GM23338 (cell line): ENCODE data around the gene AQP6. TPM values are rescaled to one million over a fixed set of nuclear protein-coding genes. Genes with fewer than 3 reads are reported as not detected.

Source experiments
- ATAC-seq: fragments of 200-7000 bp; cut with Tn5 transposase; 3 replicates; pipeline ENCODE4 v1.9.1; 2020
- DNase-seq: peaks from one replicate; pipeline ENCODE4 v3.0.0-alpha.2; 2015; ENCODE audit warnings: low spot score
- H2AFZ ChIP-seq: fragments of 200-600 bp; sonication (generic); 2 replicates; pipeline ENCODE4 v1.8.0; 2016; ENCODE audit warnings: antibody characterized with exemption, mild to moderate bottlenecking, moderate library complexity
- H3F3A ChIP-seq: fragments of 200-600 bp; sonication (generic); replicated peaks from 2 replicates; pipeline ENCODE4 v1.8.0; 2017; ENCODE audit warnings: antibody characterized with exemption, mixed run types, low read depth
- H3K27ac ChIP-seq: fragments of 200-600 bp; sonication (generic); 2 replicates; pipeline ENCODE4 v1.6.1; 2016; ENCODE audit warnings: low read depth
- H3K27me3 ChIP-seq: fragments of 200-600 bp; sonication (generic); 2 replicates; pipeline ENCODE4 v1.8.0; 2016; ENCODE audit warnings: mild to moderate bottlenecking, mixed run types, moderate library complexity; ENCODE audit not compliant: insufficient read depth
- H3K36me3 ChIP-seq: fragments of 200-600 bp; sonication (generic); 2 replicates; pipeline ENCODE4 v1.8.0; 2016; ENCODE audit warnings: mild to moderate bottlenecking; ENCODE audit not compliant: insufficient read depth
- H3K4me1 ChIP-seq: fragments of 200-600 bp; sonication (generic); 2 replicates; pipeline ENCODE4 v1.8.0; 2016; ENCODE audit warnings: mild to moderate bottlenecking, moderate library complexity; ENCODE audit not compliant: insufficient read depth
- H3K4me2 ChIP-seq: fragments of 200-600 bp; sonication (generic); 2 replicates; pipeline ENCODE4 v1.7.1; 2017; ENCODE audit warnings: mixed run types
- H3K4me3 ChIP-seq: fragments of 200-600 bp; sonication (generic); 2 replicates; pipeline ENCODE4 v1.6.1; 2016; ENCODE audit warnings: mixed run types
- H3K79me2 ChIP-seq: fragments of 200-600 bp; sonication (generic); replicated peaks from 2 replicates; pipeline ENCODE4 v1.8.0; 2017; ENCODE audit warnings: mild to moderate bottlenecking; ENCODE audit not compliant: insufficient read depth
- H3K9me2 ChIP-seq: fragments of 200-600 bp; sonication (generic); 2 replicates; pipeline ENCODE4 v1.8.0; 2017; ENCODE audit not compliant: insufficient read depth
- H4K20me1 ChIP-seq: fragments of 200-600 bp; sonication (generic); replicated peaks from 2 replicates; pipeline ENCODE4 v1.8.0; 2017; ENCODE audit warnings: mild to moderate bottlenecking; ENCODE audit not compliant: insufficient read depth
- H3K27ac Mint-ChIP-seq: 2 replicates; pipeline ENCODE4 v1.8.0; 2020; ENCODE audit warnings: inconsistent platforms, mild to moderate bottlenecking, moderate library complexity, mixed read lengths
- H3K27me3 Mint-ChIP-seq: 3 replicates; pipeline ENCODE4 v1.8.0; 2022; ENCODE audit warnings: low read depth, mild to moderate bottlenecking, moderate library complexity, mixed read lengths, inconsistent platforms; ENCODE audit not compliant: insufficient read depth, poor library complexity
- H3K36me3 Mint-ChIP-seq: 3 replicates; pipeline ENCODE4 v1.8.0; 2021; ENCODE audit warnings: low read depth, mild to moderate bottlenecking, inconsistent platforms, moderate library complexity, mixed read lengths
- H3K4me1 Mint-ChIP-seq: 3 replicates; pipeline ENCODE4 v1.8.0; 2020; ENCODE audit warnings: mild to moderate bottlenecking, inconsistent platforms, mixed read lengths
- H3K4me3 Mint-ChIP-seq: 3 replicates; pipeline ENCODE4 v1.8.0; 2021; ENCODE audit warnings: moderate library complexity, mild to moderate bottlenecking, inconsistent platforms, mixed read lengths
- H3K9me3 Mint-ChIP-seq: 3 replicates; pipeline ENCODE4 v1.8.0; 2020; ENCODE audit warnings: moderate library complexity, mild to moderate bottlenecking, inconsistent platforms, mixed read lengths
- CREB1 ChIP-seq: fragments of 250-450 bp; sonication (Bioruptor Pico); IDR thresholded peaks from 2 replicates; pipeline ENCODE4 v1.5.0; 2020; ENCODE audit warnings: low read depth, mild to moderate bottlenecking, moderate library complexity
- EZH2 ChIP-seq: fragments of 200-600 bp; sonication (generic); IDR thresholded peaks from one replicate; pipeline ENCODE4 v1.8.0; 2017; ENCODE audit warnings: antibody characterized with exemption, mild to moderate bottlenecking, low read depth; ENCODE audit not compliant: unreplicated experiment
- EZH2phosphoT487 ChIP-seq: fragments of 200-600 bp; sonication (generic); IDR thresholded peaks from one replicate; pipeline ENCODE4 v1.8.1; 2018; ENCODE audit warnings: antibody characterized with exemption; ENCODE audit not compliant: unreplicated experiment
- JUNB ChIP-seq: IDR thresholded peaks from one replicate; pipeline ENCODE4 v1.6.1; 2016; ENCODE audit warnings: antibody characterized with exemption; ENCODE audit not compliant: unreplicated experiment
- NANOG ChIP-seq: IDR thresholded peaks from 2 replicates; pipeline ENCODE4 v1.6.1; 2016; ENCODE audit warnings: antibody characterized with exemption, borderline replicate concordance
- POLR2AphosphoS5 ChIP-seq: IDR thresholded peaks from 2 replicates; pipeline ENCODE4 v1.6.1; 2016; ENCODE audit warnings: antibody characterized with exemption, low read depth
- STAT1 ChIP-seq: IDR thresholded peaks from one replicate; pipeline ENCODE4 v1.6.1; 2016; ENCODE audit warnings: antibody characterized with exemption; ENCODE audit not compliant: unreplicated experiment
- ZNF114 ChIP-seq: fragments of 250-450 bp; sonication (Bioruptor Pico); IDR thresholded peaks from 2 replicates; pipeline ENCODE4 v1.5.0; 2020; ENCODE audit warnings: mild to moderate bottlenecking, moderate library complexity
- ZNF331 ChIP-seq: fragments of 250-450 bp; sonication (Bioruptor Pico); IDR thresholded peaks from 2 replicates; pipeline ENCODE4 v1.5.0; 2020; ENCODE audit warnings: low read depth, mild to moderate bottlenecking, moderate library complexity
- polyA plus RNA-seq: library from polyadenylated mRNA; unstranded; fragments of >200 nt; fragmentation: Nextera tagmentation; extraction: Ambion mirVana; gene quantifications from 2 replicates; pipeline ENCODE4 v1.2.1, GENCODE V29; 2016
- total RNA-seq: library from RNA; depleted of rRNA; stranded (reverse); fragments of >200 nt; shearing (Covaris generic); gene quantifications from 2 replicates; pipeline ENCODE4 v1.2.3, GENCODE V29; 2014
- TF ChIP-seq, protein P1 (sequence below): fragments of 250-450 bp; sonication (Bioruptor Pico); IDR thresholded peaks from 2 replicates; pipeline ENCODE4 v1.5.0; 2020; ENCODE audit warnings: mild to moderate bottlenecking, moderate library complexity
- TF ChIP-seq, protein P2 (sequence below): IDR thresholded peaks from 2 replicates; pipeline ENCODE4 v1.6.1; 2016; ENCODE audit warnings: antibody characterized with exemption
- TF ChIP-seq, protein P3 (sequence below), 2 experiments: fragments of 200-600 bp in 1 of 2; sonication (generic) in 1 of 2; conservative IDR thresholded peaks; 2 replicates each; pipeline versions ENCODE4 v1.5.1 to v1.6.1; 2016 to 2017; ENCODE audit warnings: antibody characterized with exemption in 2 of 2, low read depth in 2 of 2, mild to moderate bottlenecking in 2 of 2, moderate library complexity in 1 of 2
- TF ChIP-seq, protein P4 (sequence below): IDR thresholded peaks from one replicate; pipeline ENCODE4 v1.6.1; 2018; ENCODE audit warnings: antibody characterized with exemption; ENCODE audit not compliant: unreplicated experiment

The AQP6 gene
- total and polyA plus RNA-seq, 2 experiments from 2014 or later, result 0.08 TPM; not detected in 1

DNA sequence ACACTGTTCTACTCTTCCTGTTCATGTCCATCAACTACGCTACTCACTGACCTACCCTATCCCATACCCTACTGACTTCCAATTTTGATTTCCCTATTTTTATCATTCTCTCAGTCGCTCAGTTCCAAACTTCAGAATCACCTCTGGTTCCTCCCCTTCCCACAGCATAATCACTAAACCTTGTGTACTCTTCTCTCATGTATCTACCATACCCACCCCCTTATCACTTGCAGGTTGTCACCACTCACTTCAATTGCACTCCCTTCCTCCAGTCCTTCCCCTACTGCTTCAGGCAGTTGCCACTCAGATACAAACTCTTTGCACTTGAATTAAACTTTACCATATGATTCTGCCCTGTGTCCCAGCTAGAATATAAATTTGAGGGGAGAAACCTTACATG is 46.2 kb downstream of the AQP6 start (continued):
- TF ChIP-seq, protein P1, sequence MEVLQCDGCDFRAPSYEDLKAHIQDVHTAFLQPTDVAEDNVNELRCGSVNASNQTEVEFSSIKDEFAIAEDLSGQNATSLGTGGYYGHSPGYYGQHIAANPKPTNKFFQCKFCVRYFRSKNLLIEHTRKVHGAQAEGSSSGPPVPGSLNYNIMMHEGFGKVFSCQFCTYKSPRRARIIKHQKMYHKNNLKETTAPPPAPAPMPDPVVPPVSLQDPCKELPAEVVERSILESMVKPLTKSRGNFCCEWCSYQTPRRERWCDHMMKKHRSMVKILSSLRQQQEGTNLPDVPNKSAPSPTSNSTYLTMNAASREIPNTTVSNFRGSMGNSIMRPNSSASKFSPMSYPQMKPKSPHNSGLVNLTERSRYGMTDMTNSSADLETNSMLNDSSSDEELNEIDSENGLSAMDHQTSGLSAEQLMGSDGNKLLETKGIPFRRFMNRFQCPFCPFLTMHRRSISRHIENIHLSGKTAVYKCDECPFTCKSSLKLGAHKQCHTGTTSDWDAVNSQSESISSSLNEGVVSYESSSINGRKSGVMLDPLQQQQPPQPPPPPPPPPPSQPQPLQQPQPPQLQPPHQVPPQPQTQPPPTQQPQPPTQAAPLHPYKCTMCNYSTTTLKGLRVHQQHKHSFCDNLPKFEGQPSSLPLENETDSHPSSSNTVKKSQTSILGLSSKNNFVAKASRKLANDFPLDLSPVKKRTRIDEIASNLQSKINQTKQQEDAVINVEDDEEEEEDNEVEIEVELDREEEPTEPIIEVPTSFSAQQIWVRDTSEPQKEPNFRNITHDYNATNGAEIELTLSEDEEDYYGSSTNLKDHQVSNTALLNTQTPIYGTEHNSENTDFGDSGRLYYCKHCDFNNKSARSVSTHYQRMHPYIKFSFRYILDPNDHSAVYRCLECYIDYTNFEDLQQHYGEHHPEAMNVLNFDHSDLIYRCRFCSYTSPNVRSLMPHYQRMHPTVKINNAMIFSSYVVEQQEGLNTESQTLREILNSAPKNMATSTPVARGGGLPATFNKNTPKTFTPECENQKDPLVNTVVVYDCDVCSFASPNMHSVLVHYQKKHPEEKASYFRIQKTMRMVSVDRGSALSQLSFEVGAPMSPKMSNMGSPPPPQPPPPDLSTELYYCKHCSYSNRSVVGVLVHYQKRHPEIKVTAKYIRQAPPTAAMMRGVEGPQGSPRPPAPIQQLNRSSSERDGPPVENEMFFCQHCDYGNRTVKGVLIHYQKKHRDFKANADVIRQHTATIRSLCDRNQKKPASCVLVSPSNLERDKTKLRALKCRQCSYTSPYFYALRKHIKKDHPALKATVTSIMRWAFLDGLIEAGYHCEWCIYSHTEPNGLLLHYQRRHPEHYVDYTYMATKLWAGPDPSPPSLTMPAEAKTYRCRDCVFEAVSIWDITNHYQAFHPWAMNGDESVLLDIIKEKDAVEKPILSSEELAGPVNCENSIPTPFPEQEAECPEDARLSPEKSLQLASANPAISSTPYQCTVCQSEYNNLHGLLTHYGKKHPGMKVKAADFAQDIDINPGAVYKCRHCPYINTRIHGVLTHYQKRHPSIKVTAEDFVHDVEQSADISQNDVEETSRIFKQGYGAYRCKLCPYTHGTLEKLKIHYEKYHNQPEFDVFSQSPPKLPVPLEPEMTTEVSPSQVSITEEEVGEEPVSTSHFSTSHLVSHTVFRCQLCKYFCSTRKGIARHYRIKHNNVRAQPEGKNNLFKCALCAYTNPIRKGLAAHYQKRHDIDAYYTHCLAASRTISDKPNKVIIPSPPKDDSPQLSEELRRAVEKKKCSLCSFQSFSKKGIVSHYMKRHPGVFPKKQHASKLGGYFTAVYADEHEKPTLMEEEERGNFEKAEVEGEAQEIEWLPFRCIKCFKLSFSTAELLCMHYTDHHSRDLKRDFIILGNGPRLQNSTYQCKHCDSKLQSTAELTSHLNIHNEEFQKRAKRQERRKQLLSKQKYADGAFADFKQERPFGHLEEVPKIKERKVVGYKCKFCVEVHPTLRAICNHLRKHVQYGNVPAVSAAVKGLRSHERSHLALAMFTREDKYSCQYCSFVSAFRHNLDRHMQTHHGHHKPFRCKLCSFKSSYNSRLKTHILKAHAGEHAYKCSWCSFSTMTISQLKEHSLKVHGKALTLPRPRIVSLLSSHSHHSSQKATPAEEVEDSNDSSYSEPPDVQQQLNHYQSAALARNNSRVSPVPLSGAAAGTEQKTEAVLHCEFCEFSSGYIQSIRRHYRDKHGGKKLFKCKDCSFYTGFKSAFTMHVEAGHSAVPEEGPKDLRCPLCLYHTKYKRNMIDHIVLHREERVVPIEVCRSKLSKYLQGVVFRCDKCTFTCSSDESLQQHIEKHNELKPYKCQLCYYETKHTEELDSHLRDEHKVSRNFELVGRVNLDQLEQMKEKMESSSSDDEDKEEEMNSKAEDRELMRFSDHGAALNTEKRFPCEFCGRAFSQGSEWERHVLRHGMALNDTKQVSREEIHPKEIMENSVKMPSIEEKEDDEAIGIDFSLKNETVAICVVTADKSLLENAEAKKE (CRISPR knock-in tag), result no peak
- TF ChIP-seq POLR2AphosphoS5, result no peak
- no peak for TF ChIP-seq STAT1
- TF ChIP-seq, protein P2, sequence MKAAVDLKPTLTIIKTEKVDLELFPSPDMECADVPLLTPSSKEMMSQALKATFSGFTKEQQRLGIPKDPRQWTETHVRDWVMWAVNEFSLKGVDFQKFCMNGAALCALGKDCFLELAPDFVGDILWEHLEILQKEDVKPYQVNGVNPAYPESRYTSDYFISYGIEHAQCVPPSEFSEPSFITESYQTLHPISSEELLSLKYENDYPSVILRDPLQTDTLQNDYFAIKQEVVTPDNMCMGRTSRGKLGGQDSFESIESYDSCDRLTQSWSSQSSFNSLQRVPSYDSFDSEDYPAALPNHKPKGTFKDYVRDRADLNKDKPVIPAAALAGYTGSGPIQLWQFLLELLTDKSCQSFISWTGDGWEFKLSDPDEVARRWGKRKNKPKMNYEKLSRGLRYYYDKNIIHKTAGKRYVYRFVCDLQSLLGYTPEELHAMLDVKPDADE, result no peak
- no peak for TF ChIP-seq NANOG
- TF ChIP-seq, protein P3, sequence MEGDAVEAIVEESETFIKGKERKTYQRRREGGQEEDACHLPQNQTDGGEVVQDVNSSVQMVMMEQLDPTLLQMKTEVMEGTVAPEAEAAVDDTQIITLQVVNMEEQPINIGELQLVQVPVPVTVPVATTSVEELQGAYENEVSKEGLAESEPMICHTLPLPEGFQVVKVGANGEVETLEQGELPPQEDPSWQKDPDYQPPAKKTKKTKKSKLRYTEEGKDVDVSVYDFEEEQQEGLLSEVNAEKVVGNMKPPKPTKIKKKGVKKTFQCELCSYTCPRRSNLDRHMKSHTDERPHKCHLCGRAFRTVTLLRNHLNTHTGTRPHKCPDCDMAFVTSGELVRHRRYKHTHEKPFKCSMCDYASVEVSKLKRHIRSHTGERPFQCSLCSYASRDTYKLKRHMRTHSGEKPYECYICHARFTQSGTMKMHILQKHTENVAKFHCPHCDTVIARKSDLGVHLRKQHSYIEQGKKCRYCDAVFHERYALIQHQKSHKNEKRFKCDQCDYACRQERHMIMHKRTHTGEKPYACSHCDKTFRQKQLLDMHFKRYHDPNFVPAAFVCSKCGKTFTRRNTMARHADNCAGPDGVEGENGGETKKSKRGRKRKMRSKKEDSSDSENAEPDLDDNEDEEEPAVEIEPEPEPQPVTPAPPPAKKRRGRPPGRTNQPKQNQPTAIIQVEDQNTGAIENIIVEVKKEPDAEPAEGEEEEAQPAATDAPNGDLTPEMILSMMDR (conservative IDR thresholded peaks at IDR 0.05; ENCODE audit: low read depth in 2 of 2), result no peak
- no peak for TF ChIP-seq ZNF331 (CRISPR knock-in tag)

DNA sequence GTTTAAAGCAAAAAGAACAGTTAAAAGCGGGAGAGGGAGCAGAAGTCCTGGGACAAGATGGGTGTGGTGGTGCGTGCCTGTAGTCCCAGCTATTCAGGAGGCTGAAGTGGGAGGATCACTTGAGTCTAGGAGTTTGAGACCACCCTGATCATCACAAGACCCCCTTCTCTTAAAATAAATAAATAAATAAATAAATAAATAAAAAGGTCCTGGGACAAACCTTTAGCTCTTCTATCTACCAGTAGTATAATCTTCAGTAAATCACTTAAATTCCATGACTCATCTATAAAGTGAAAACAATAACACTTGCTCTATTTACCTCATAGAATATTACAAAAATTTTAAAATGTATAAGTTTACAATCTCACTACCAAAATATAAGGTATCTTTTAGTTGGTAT is 46.8 kb downstream of the AQP6 start:
- peaks cover 84% of the 10 kb centered on the region for H3K79me2 ChIP-seq
- TF ChIP-seq STAT1 (no peak), ZNF114 (CRISPR knock-in tag) (no peak), CREB1 (no peak), POLR2AphosphoS5 (no peak), JUNB (no peak), ZNF331 (CRISPR knock-in tag) (no peak), EZH2phosphoT487 (no peak), EZH2 (no peak)
- TF ChIP-seq, protein P4, sequence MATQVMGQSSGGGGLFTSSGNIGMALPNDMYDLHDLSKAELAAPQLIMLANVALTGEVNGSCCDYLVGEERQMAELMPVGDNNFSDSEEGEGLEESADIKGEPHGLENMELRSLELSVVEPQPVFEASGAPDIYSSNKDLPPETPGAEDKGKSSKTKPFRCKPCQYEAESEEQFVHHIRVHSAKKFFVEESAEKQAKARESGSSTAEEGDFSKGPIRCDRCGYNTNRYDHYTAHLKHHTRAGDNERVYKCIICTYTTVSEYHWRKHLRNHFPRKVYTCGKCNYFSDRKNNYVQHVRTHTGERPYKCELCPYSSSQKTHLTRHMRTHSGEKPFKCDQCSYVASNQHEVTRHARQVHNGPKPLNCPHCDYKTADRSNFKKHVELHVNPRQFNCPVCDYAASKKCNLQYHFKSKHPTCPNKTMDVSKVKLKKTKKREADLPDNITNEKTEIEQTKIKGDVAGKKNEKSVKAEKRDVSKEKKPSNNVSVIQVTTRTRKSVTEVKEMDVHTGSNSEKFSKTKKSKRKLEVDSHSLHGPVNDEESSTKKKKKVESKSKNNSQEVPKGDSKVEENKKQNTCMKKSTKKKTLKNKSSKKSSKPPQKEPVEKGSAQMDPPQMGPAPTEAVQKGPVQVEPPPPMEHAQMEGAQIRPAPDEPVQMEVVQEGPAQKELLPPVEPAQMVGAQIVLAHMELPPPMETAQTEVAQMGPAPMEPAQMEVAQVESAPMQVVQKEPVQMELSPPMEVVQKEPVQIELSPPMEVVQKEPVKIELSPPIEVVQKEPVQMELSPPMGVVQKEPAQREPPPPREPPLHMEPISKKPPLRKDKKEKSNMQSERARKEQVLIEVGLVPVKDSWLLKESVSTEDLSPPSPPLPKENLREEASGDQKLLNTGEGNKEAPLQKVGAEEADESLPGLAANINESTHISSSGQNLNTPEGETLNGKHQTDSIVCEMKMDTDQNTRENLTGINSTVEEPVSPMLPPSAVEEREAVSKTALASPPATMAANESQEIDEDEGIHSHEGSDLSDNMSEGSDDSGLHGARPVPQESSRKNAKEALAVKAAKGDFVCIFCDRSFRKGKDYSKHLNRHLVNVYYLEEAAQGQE, result no peak

More for the DNA sequence above, 46.8 kb downstream of the AQP6 start:
- Mint-ChIP-seq H3K27ac (no peak overlapping the region), H3K27me3 (peaks cover 3% of the 10 kb centered on the region), H3K4me3 (no peak overlapping the region), H3K9me3 (no peaks in the 10 kb centered on the region), H3K36me3 (peaks cover 11% of the 10 kb centered on the region; the same call in 2 of the 3 replicates), H3K4me1 (peaks cover 16% of the 10 kb centered on the region)
- no peak overlapping the region for H3K4me3 ChIP-seq
- H4K20me1 ChIP-seq, result peaks cover 6% of the 10 kb centered on the region
- peaks cover 6% of the 10 kb centered on the region; the same call in 1 of the 2 replicates for H3K4me1 ChIP-seq
- no peaks in the 10 kb centered on the region for H3K27me3 ChIP-seq
- no peak for DNase-seq
- no peak overlapping the region for H2AFZ ChIP-seq
- no peak for ATAC-seq
- H3K27ac ChIP-seq, result no peak overlapping the region
- H3K4me2 ChIP-seq, result no peak overlapping the region
- H3K36me3 ChIP-seq, result 0 out of 2 replicates have a peak, but pooled peaks cover 1% of the 10 kb centered on the region
- H3F3A ChIP-seq, result no peaks in the 10 kb centered on the region
- H3K9me2 ChIP-seq, result no peaks in the 10 kb centered on the region
